NOMO-1 treated with DMSO at 0.1 percent for 48 hours (cell line): ENCODE measurements around the gene SPP1.

Experiments used
- DNase-seq: peaks from one replicate; lab custom pipeline; 2025; ENCODE audit not compliant: unreplicated experiment; lab: John Stamatoyannopoulos, UW

SPP1 gene

DNA sequence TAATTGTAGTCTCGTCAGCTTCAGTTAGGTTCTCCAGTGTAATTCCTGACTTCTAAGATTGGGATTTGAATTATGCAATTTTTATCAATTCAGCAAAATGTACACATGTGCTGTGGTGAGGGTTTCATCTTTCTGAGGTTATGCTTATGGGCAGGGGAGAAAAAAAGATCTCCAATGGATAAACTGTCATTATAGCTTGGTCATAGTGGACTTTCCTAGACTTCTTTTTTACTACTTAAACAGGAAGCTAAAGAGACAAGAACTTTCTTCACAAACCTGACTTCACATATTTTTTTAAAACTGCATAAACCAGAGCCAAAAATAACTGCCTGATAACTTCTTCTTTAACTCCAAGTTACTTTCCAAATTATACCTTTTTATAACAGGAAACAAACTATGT is 21.7 kb upstream of the SPP1 start:
- DNase-seq: peak; percentile 55

GRCh38 chr4:87956501-87956900 is 19.0 kb upstream of the SPP1 start:
- DNase-seq: no peak

- DNase-seq: no peak
Measured at GRCh38 chr4:87957061-87957460, 18.5 kb upstream of the SPP1 start.

- DNase-seq: no peak
Measured at GRCh38 chr4:87961993-87962392, 13.5 kb upstream of the SPP1 start.

- no peak for DNase-seq
Measured at GRCh38 chr4:87962398-87963146, 12.9 kb upstream of the SPP1 start.

- DNase-seq: no peak
Measured at GRCh38 chr4:87965501-87965975, 10.0 kb upstream of the SPP1 start.

- no peak for DNase-seq
Measured at GRCh38 chr4:87966095-87966496, 9.4 kb upstream of the SPP1 start.

GRCh38 chr4:87967193-87967592 is 8.3 kb upstream of the SPP1 start:
- no peak for DNase-seq

GRCh38 chr4:87970121-87970520 is 5.4 kb upstream of the SPP1 start:
- DNase-seq: no peak

- no peak for DNase-seq
Measured at GRCh38 chr4:87971866-87972265, 3.6 kb upstream of the SPP1 start.

GRCh38 chr4:87973283-87974169 is 2.0 kb upstream of the SPP1 start:
- peak; percentile 47 for DNase-seq

DNA sequence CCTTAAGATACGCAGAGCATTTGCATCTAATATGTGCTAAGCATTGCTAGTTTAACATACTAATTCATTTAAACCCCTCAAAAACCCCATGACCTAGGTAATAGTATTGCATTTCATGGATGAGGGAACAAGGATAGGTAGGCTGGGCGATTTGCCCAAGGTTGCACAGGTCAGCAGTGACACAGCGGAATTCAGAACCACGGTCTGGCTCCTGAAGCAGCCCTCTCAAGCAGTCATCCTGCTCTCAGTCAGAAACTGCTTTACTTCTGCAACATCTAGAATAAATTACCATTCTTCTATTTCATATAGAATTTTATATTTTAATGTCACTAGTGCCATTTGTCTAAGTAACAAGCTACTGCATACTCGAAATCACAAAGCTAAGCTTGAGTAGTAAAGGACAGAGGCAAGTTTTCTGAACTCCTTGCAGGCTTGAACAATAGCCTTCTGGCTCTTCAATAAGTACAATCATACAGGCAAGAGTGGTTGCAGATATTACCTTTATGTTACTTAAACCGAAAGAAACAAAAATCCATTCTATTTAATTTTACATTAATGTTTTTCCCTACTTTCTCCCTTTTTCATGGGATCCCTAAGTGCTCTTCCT is 555 bp upstream of the SPP1 start:
- peak; percentile 18 for DNase-seq

DNA sequence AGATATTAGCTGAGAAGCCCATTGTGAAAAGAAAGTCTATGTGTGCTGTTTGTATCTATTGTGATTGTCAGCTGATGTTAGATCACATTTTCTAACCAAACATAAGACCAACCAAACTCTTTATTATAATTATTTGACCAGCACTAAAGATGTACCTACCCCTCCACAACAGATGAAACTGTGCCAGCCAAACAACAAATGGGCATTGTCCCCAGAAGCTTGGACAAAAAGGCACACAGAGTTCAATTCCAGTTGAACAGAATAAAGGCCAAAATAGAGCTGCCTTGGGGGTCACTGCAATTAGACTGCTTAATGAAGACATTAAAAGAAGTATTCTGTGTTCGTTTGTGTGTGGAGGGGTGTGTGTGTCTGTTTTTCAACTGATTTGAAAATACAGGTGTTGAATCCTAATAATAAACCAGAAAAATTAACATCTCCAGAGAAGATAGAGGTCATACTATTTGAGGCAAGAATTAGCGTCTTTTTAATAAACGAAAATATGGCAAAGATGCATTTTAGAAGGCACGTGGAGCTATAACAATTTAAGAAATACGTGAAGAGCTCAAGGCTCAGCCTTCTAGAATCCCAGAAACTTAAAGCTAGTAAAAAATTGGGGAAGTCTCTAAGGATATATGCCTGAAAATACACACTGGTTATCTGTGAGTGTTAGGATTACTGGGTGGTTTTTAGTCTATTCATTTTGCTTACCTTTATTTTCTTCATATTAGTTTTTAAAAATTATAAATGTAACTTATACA is 2.2 kb downstream of the SPP1 start:
- no peak for DNase-seq

DNA sequence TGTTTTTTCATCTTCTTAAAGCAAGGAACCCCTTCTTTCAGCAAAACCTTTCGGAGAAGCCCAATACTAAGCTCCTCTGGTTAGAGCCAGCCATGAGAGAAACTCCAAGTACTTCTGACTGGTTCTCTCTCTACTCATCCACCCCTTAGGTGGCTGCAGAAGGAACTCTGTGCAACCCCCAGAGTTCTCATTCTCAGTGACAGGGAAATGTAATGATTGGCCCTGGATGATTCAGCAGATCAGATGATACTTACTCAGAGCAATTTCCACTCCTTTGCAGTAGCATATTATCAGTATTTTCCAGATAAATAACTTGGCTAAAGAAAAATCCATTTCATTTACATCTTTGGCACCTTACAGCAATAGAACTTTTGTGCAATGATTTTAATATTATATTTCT is 3.2 kb downstream of the SPP1 start:
- peak; percentile 4 for DNase-seq

DNA sequence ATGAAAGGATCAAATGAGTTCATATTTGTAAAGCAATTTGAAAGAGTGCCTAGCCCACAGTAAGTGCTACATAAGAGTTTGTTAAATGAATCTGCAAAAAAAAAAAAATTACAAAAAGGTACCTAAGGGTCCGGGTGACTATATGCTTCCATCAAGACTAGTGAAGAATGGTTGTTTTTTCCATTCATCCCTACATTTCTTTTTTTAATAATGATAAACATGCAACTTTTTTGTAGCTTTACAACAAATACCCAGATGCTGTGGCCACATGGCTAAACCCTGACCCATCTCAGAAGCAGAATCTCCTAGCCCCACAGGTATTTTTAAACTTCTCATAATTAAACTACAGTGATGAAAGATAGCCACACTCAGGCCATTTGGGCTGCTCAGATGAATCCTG is 4.3 kb downstream of the SPP1 start:
- no peak for DNase-seq

DNA sequence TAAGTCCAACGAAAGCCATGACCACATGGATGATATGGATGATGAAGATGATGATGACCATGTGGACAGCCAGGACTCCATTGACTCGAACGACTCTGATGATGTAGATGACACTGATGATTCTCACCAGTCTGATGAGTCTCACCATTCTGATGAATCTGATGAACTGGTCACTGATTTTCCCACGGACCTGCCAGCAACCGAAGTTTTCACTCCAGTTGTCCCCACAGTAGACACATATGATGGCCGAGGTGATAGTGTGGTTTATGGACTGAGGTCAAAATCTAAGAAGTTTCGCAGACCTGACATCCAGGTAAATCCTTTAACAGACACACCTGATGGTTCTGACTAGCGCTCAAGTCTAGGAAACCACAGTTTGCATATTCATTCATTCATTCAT is 6.0 kb downstream of the SPP1 start:
- DNase-seq: no peak

DNA sequence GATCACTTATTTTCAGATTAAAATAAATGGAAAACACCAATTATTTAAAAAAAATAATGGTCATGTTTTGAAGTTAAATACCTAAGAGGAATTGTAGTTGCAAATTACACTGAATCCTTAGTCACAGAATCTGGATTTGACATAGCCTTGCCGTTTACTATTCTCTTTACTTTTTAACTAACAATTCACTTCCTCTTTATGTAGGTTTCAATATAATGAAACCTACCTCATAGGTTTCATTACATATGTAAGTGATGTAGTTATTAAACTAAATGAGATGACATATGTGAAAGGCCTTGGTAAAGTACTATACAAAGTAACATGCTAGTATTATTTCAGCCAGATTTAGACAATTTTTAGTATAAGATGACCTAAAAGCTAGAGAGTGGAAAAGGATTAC is 6.5 kb downstream of the SPP1 start:
- DNase-seq: peak; percentile 52

GRCh38 chr4:87982446-87983010 is 7.0 kb downstream of the SPP1 start:
- DNase-seq: no peak

- DNase-seq: no peak
Measured at GRCh38 chr4:87983996-87984395, 8.5 kb downstream of the SPP1 start.

GRCh38 chr4:87985097-87985886 is 9.8 kb downstream of the SPP1 start:
- DNase-seq: peak; percentile 45
